Thyroid gland (tissue), 4 donors: ENCODE data around the gene SCAPER. TPM values are rescaled to one million over a fixed set of nuclear protein-coding genes. Genes with fewer than 3 reads are reported as not detected.

Experiments
- DNase-seq, 2 donors: peaks; one replicate each; pipeline ENCODE4 v3.0.0-alpha.2; 2019
- H3K27ac ChIP-seq, 3 donors: fragments of 200-600 bp; sonication (generic); 1 replicate in 2 of 3; 2 replicates in 1 of 3; pipeline ENCODE4 v1.5.1; 2016 to 2019; ENCODE audit warnings: mild to moderate bottlenecking in 1 of 3, moderate library complexity in 1 of 3
- H3K27me3 ChIP-seq: fragments of 200-600 bp; sonication (generic); one replicate; pipeline ENCODE4 v1.5.1; 2019
- H3K36me3 ChIP-seq, 2 donors: fragments of 200-600 bp; sonication (generic); one replicate each; pipeline ENCODE4 v1.5.1; 2016 to 2019
- H3K4me1 ChIP-seq, 2 donors: fragments of 200-600 bp; sonication (generic); one replicate each; pipeline ENCODE4 v1.5.1; 2017 to 2019
- H3K4me3 ChIP-seq, 3 donors: fragments of 200-600 bp; sonication (generic); replicated peaks in 1 of 3; 1 replicate in 2 of 3; 2 replicates in 1 of 3; pipeline ENCODE4 v1.5.1; 2016; ENCODE audit warnings: mild to moderate bottlenecking in 1 of 3
- H3K9me3 ChIP-seq: fragments of 200-600 bp; sonication (generic); one replicate; pipeline ENCODE4 v1.5.1; 2017
- CTCF ChIP-seq, 6 experiments: fragments of 200-600 bp in 3 of 6; fragments of 450-650 bp in 3 of 6; sonication (generic) in 3 of 6; IDR thresholded peaks; one replicate each; pipeline ENCODE4 v1.5.1; 2016 to 2019; ENCODE audit warnings: antibody characterized with exemption in 6 of 6, mild to moderate bottlenecking in 2 of 6, inconsistent platforms in 1 of 6, moderate library complexity in 1 of 6
- POLR2A ChIP-seq, 2 donors: fragments of 450-650 bp; IDR thresholded peaks; one replicate each; pipeline ENCODE4 v1.6.1; 2017; ENCODE audit warnings: antibody characterized with exemption in 2 of 2, mild to moderate bottlenecking in 2 of 2, moderate library complexity in 1 of 2
- WGBS, 2 donors: methylation state at CpG; one replicate each; pipeline ENCODE4 v1.1.5; 2017; 5-methylcytosine and 5-hydroxymethylcytosine counted together
- intact Hi-C: fragments of 100-400 bp; cut with DNase I; formaldehyde crosslinking; loops from one replicate; pipeline ENCODE4 v1.15.1; 2023
- total RNA-seq, 4 donors: library from RNA; depleted of rRNA; stranded (reverse); fragments of >200 nt; gene quantifications; one replicate each; pipeline ENCODE4 v1.2.3, GENCODE V29; 2016

SCAPER gene
- total RNA-seq, 4 donors from 2014 or later, result 45.2 to 90.8 (median 63.6) TPM

GRCh38 chr15:76637166-76637565 lies 268.0 kb downstream of the SCAPER start:
- H3K36me3 ChIP-seq, result no peaks in the 10 kb centered on the region
- no peak overlapping the region for H3K27ac ChIP-seq
- no peaks in the 10 kb centered on the region for H3K27me3 ChIP-seq
- intact Hi-C loops, result no loop called here
- no peak overlapping the region for H3K4me3 ChIP-seq
- DNase-seq, result no peak
- WGBS, 2 donors, result 95 to 100% methylated on average over 1 of the region's 1 CpG
- no peaks in the 10 kb centered on the region for H3K4me1 ChIP-seq
- H3K9me3 ChIP-seq, result no peaks in the 10 kb centered on the region
- no peak for TF ChIP-seq POLR2A (IDR thresholded peaks at IDR 0.05)
- no peak for TF ChIP-seq CTCF (IDR thresholded peaks at IDR 0.05)

GRCh38 chr15:76636059-76636458 lies 269.1 kb downstream of the SCAPER start:
- intact Hi-C loops, result no loop called here
- Histone ChIP-seq H3K27ac (no peak overlapping the region), H3K36me3 (no peaks in the 10 kb centered on the region), H3K4me3 (no peak overlapping the region), H3K9me3 (no peaks in the 10 kb centered on the region), H3K27me3 (no peaks in the 10 kb centered on the region), H3K4me1 (no peaks in the 10 kb centered on the region)
- no peak for DNase-seq
- TF ChIP-seq CTCF (IDR thresholded peaks at IDR 0.05) (no peak), POLR2A (IDR thresholded peaks at IDR 0.05) (no peak)

GRCh38 chr15:76626611-76627010 lies 278.5 kb downstream of the SCAPER start:
- no peak for DNase-seq
- Histone ChIP-seq H3K27ac (no peak overlapping the region), H3K27me3 (no peaks in the 10 kb centered on the region), H3K36me3 (no peaks in the 10 kb centered on the region), H3K4me3 (no peak overlapping the region), H3K9me3 (no peaks in the 10 kb centered on the region), H3K4me1 (no peaks in the 10 kb centered on the region)
- 81 to 83% methylated on average over 4 of the region's 4 CpGs for WGBS, 2 donors
- intact Hi-C loops, result no loop called here
- TF ChIP-seq CTCF (IDR thresholded peaks at IDR 0.05) (no peak), POLR2A (IDR thresholded peaks at IDR 0.05) (no peak)

DNA sequence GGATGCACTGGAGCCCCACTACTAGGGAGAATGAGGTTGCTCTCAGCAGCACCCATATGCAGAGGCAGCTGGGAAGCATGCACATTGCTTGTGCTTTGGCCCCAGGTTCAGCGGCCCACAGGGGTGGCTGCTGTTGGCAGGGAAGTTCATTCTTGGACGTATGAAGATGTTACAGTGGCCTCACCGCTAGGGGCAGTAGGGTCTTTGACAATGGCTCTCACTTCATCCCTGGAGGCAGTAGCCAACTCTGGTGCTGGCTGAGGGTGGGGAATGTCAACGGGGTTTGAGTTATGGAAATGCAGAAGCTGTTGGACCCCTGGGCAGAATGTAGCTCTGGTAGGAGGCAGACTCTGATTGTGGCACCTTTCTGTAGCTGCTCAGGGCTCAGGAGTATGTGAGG lies 279.9 kb downstream of the SCAPER start:
- H3K9me3 ChIP-seq, result no peaks in the 10 kb centered on the region
- H3K4me3 ChIP-seq, result no peak overlapping the region
- intact Hi-C loops, result no loop called here
- 82 to 95% methylated on average over 3 to 4 of the region's 4 CpGs for WGBS, 2 donors
- no peak overlapping the region for H3K27ac ChIP-seq
- DNase-seq, result no peak
- TF ChIP-seq POLR2A (IDR thresholded peaks at IDR 0.05) (no peak), CTCF (IDR thresholded peaks at IDR 0.05) (no peak)
- H3K36me3 ChIP-seq, result peaks cover 0 to 3% of the 10 kb centered on the region in 2 donors
- H3K4me1 ChIP-seq, result no peaks in the 10 kb centered on the region
- H3K27me3 ChIP-seq, result no peaks in the 10 kb centered on the region

- DNase-seq, result no peak
- TF ChIP-seq POLR2A (IDR thresholded peaks at IDR 0.05), result no peak
- TF ChIP-seq CTCF (IDR thresholded peaks at IDR 0.05), result no peak
- Histone ChIP-seq H3K27me3 (no peaks in the 10 kb centered on the region), H3K4me1 (no peaks in the 10 kb centered on the region), H3K4me3 (no peak overlapping the region), H3K9me3 (no peaks in the 10 kb centered on the region), H3K27ac (no peak overlapping the region), H3K36me3 (no peaks in the 10 kb centered on the region)
- intact Hi-C loops, result no loop called here
These were observed 290.4 kb downstream of the SCAPER start for GRCh38 chr15:76614725-76615124.
